PC-9 (cell line): ENCODE data around the gene IZUMO3.

Source experiments
- EZH2 ChIP-seq: fragments of 200-600 bp; sonication (generic); IDR thresholded peaks from 2 replicates; pipeline ENCODE4 v1.8.0; 2017; ENCODE audit warnings: antibody characterized with exemption, low read depth
- TF ChIP-seq, protein P1 (sequence below): fragments of 200-600 bp; sonication (generic); conservative IDR thresholded peaks from 2 replicates; pipeline ENCODE4 v1.6.1; 2017; ENCODE audit warnings: mixed run types, antibody characterized with exemption, mild to moderate bottlenecking, moderate library complexity

DNA sequence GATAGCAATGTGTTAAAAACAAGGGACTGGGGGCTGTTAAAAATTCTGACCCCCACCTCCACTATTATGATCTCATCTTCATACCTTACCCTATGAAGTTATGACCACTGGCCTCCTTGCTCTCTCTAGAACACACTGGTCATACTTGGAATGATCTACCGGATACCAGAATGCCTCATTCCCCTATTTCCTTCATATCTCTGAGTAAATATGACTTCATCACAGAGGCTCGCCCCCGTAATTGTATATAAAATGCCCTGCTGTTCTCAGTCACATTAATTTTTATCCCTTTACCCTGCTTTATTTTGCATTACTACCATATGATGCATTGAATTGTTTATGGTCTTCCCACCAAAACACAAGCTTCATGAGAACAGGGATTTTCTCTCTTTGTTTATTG is 29.2 kb downstream of the IZUMO3 start:
- TF ChIP-seq, protein P1, sequence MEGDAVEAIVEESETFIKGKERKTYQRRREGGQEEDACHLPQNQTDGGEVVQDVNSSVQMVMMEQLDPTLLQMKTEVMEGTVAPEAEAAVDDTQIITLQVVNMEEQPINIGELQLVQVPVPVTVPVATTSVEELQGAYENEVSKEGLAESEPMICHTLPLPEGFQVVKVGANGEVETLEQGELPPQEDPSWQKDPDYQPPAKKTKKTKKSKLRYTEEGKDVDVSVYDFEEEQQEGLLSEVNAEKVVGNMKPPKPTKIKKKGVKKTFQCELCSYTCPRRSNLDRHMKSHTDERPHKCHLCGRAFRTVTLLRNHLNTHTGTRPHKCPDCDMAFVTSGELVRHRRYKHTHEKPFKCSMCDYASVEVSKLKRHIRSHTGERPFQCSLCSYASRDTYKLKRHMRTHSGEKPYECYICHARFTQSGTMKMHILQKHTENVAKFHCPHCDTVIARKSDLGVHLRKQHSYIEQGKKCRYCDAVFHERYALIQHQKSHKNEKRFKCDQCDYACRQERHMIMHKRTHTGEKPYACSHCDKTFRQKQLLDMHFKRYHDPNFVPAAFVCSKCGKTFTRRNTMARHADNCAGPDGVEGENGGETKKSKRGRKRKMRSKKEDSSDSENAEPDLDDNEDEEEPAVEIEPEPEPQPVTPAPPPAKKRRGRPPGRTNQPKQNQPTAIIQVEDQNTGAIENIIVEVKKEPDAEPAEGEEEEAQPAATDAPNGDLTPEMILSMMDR, result no peak
- TF ChIP-seq EZH2, result no peak
